AG10803 (cell line): ENCODE measurements around the gene DSG1.

Experiments used
- DNase-seq: peaks from one replicate; pipeline ENCODE4 v3.0.0; 2010; ENCODE audit warnings: low read depth
- H3K4me3 ChIP-seq: 2 replicates; pipeline ENCODE4 v1.5.1; 2011; ENCODE audit warnings: mild to moderate bottlenecking, low read length, control low read depth
- TF ChIP-seq, protein P1 (sequence below): conservative IDR thresholded peaks from 2 replicates; pipeline ENCODE4 v1.5.1; 2011; ENCODE audit warnings: mild to moderate bottlenecking, low read length, control low read depth, inconsistent platforms

DSG1 gene

DNA sequence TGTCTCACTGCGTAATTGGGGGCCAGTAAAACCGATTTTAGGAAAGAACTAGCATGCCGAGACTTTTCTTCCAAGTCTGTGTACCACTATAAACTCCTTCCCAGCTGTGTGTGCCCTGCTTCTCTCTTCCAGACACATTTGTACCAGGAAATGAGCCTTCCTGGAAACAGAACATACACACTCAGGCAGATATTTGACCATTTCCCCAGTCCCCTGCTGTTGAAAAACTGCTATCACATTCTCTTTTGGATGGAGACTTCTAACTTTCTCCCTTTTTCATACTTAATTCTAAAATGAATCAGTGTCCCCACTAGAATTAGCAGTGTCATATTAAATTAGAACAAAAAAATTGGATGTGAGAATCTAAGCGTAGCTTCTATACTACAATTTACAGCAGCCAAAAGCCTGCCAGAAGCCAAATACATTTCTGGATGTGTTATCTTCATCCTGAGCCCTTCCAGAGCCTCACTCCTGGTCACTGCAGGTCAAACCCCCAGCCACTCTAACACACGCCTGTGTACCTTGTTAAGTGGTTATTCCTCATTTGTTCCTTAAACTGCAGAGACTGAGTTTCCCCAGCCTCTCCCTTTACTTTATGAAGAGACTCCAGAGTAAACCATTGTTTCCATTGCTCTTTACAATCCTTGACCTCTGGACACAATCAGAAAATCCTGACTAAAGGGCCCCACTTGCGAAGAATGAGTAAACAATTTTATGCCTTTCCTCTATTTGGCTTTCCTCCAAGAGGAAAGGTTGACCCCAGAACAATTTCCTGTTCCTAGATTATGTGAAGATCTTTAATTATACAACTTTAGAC is 79.0 kb downstream of the DSG1 start:
- no peak for DNase-seq
- H3K4me3 ChIP-seq = no peak overlapping the region
- TF ChIP-seq, protein P1, sequence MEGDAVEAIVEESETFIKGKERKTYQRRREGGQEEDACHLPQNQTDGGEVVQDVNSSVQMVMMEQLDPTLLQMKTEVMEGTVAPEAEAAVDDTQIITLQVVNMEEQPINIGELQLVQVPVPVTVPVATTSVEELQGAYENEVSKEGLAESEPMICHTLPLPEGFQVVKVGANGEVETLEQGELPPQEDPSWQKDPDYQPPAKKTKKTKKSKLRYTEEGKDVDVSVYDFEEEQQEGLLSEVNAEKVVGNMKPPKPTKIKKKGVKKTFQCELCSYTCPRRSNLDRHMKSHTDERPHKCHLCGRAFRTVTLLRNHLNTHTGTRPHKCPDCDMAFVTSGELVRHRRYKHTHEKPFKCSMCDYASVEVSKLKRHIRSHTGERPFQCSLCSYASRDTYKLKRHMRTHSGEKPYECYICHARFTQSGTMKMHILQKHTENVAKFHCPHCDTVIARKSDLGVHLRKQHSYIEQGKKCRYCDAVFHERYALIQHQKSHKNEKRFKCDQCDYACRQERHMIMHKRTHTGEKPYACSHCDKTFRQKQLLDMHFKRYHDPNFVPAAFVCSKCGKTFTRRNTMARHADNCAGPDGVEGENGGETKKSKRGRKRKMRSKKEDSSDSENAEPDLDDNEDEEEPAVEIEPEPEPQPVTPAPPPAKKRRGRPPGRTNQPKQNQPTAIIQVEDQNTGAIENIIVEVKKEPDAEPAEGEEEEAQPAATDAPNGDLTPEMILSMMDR = no peak

DNA sequence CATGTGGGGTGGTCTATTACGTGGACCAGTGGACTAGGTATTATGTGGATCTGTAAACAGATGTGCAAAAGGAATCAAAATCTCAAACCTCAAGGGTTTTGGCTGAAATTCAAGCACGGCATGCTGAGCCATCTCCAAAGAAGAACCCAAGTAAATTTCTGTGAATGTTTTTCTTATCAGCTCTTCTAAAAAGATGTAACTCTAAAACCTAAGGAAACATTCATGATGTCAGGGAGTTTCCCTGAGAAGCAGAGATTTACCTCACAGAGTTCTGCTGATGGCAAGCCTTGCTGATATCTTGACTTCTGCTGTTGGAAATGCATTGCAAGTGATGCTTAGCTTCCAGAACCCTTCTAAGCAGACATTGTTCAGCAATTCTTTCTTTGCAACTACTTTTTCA is 80.2 kb downstream of the DSG1 start:
- no peak overlapping the region for H3K4me3 ChIP-seq
- DNase-seq = no peak
- TF ChIP-seq, protein P1 = no peak

GRCh38 chr18:31399306-31400032 is 81.5 kb downstream of the DSG1 start:
- no peak overlapping the region for H3K4me3 ChIP-seq
- DNase-seq = no peak
- TF ChIP-seq, protein P1 = no peak

- TF ChIP-seq, protein P1 = no peak
- no peak overlapping the region for H3K4me3 ChIP-seq
- no peak for DNase-seq
Measured at GRCh38 chr18:31401156-31402025, 83.4 kb downstream of the DSG1 start.

GRCh38 chr18:31402026-31402373 is 84.0 kb downstream of the DSG1 start:
- no peak overlapping the region for H3K4me3 ChIP-seq
- TF ChIP-seq, protein P1 = no peak
- no peak for DNase-seq

- DNase-seq = no peak
- H3K4me3 ChIP-seq = no peak overlapping the region
- TF ChIP-seq, protein P1 = no peak
Measured at GRCh38 chr18:31403409-31403808, 85.4 kb downstream of the DSG1 start.
